Stimulated activated CD8-positive, alpha-beta memory T cell treated with anti-CD3 and anti-CD28 coated beads, Interleukin-4, amount 100 ng/mL, for 1 hour (primary cell): ENCODE data around the gene SLC45A3.
A peak's percentile ranks its signal among the peaks of the same experiment; 100 is the strongest.
"Not testable (repeated sequence)": the region's sequence is repeated elsewhere in the genome, so short reads cannot be mapped to it uniquely, and the experiment has no call there.

Experiments
- DNase-seq, 2 donors: peaks; one replicate each; pipeline ENCODE4 v3.0.0-alpha.2; 2020; ENCODE audit warnings: low read depth in 2 of 2, low spot score in 1 of 2

Gene SLC45A3, protein sequence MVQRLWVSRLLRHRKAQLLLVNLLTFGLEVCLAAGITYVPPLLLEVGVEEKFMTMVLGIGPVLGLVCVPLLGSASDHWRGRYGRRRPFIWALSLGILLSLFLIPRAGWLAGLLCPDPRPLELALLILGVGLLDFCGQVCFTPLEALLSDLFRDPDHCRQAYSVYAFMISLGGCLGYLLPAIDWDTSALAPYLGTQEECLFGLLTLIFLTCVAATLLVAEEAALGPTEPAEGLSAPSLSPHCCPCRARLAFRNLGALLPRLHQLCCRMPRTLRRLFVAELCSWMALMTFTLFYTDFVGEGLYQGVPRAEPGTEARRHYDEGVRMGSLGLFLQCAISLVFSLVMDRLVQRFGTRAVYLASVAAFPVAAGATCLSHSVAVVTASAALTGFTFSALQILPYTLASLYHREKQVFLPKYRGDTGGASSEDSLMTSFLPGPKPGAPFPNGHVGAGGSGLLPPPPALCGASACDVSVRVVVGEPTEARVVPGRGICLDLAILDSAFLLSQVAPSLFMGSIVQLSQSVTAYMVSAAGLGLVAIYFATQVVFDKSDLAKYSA

DNA sequence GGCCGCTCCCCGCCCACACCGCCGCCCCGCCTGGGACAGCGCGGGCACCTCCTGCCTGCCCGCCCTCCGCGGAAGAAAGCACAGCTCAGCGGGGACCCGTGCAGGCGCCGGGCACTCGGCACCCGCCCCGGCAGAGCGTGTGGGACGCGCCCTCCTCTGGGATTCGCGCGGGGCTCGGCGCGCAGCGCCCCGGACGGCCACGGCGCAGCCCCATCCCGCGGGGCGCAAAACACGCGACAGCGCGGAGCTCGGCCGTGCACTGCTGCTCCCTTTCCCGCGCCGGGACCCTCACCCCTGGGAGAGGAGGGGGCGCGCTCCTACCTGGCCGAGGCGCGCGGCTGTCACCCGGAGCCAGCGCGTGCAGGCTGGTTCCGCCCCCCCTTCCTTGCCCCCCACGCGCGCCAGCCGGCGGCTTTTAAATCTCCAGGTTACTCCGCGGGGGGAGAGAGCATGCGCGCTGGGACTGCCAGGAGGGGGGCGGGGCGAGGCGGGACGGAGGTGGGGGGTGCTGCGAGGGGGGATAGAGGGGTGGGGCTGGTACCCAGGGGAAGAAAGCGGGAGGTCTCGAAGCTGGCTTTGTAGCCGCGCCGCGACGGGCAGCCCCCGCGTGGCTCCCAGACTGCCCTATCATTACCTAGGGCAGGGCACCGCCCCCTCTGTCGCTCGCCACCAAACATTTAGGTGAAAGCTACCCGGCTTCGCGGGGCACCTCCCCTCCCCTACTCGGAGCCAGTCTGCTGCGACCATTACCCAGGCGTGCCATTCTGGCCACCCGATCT is at the start of gene SLC45A3:
SLC45A3 (minus strand) TSS at position 437 of the 779 bp plus-strand sequence. CDS start 15,853 bp downstream, outside the sequence.
- DNase-seq: peak; percentile 17 to 25

DNA sequence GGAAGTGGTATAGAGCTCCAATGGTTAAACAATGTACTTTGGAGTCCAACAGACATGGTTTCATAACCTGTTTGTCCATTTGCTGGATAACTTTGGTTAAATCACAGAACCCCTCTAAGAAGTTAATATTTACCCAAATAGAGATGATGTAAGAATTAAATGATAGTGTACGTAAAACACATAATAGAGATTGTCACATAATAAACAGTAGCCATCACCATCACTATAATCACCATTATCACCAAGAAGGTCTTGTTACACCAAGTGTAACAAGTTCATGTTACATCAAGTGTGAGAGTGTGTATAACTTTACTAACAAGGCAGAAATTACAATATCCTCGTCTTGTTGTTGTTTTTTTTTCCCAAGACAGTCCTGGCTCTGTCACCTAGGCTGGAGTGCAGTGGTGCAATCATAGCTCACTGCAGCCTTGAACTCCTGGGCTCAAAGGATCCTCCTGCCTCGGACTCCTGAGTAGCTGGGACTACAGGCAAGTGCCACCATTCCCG is 46.4 kb upstream of the SLC45A3 start:
- DNase-seq: no peak

DNA sequence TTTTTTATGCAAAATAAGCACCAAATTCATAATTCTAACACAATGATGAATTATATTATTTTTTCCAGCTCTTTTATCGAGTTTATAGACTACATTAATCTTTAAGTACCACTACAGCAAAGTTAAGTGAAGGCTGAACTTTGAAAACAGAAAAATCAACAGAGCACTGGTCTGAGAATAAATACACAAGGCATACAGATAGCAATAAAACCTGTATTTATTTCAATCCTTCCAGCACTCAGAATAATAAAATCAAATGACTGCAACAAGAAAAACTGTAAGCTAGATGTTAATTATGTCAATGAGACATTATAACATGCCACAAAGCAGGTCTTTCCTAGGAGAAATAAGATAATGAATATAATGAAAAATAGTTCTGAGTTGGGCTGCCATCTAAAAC is 45.2 kb upstream of the SLC45A3 start:
- DNase-seq: no peak

DNA sequence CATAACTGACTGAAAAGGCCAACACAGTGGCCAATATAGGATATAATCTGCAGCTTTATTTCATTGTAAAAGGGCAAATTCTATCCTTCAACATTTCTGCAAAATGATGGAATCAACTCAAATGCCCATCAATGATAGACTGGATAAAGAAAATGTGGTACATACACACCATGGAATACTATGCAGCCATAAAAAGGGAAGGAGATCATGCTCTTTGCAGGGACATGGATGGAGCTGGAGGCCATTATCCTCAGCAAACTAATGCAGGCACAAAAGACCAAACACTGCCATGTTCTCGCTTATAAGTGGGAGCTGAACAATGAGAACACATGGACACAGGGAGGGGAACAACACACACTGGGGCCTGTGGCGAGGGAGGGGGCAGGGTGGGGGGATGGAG is 40.4 kb upstream of the SLC45A3 start:
- DNase-seq: not testable (repeated sequence)

DNA sequence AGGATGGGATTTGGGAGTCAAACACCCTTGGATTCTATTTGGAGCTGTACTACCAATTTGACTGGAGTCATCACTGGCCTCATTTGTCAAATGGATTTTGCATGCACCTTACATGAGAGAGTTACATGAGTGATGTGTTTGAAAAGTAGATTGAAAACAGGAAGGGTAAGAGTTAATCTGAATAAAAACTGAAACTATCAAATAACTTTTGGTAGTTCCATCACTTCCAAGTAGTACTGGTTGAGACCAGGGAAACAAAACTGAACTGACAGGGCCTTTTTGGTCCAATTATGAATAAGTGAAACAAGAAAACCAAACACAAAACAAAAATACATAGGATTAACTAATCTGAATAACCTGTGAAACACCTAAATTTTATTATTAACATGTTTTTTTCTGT is 39.5 kb upstream of the SLC45A3 start:
- DNase-seq: no peak

DNA sequence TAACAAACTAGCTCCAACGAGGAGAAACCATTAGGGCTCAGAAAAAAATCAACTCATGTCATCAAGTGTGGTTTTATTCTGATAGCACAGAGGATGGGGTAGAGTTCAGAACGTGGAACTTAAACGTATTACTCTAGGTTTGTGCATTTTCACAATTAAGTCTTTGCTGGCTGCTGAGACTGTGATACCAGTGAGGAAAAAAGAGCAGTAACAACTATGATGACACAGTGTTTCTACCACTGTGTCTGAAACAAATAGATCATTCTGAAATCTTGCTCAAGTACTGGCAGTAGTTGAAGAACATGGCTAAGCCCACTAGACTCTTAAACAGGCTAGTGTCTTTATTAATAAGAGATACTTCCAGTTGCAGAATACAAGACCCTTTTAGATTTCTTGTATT is 38.7 kb upstream of the SLC45A3 start:
- DNase-seq: no peak

DNA sequence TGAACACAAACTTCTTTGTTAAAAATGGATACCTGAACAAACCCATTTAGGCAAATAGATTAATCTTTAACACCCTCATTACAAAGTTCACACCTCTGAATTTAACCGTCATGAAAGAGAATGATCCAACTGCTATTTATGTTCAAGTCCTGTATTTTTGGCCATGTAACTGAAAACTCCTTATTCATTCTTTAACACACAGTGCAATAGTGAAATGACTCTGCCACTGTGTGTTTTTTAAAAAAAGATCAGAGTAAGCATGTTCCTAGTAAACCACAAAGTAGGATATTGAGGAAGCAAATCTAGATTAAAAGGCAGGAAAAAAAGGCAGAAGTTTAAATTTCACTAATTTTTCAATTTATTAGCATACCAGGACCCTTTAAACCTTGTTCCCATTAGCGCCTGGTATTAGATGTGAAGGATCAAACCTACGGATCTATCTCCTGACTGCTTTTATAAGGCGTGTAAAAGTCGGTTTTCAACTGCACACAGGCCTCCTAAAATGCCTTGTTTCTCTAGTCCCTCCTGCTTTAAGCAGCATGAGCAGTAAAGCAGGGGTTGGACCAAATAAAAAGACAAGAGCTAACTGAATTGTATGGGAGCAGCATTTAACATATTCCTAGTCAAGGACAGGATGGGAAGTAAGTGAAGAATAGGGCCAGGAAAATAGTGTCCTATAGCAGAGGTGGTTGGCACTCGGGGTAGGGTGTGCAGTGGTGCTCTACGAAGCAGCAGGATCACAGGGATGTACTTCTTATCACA is 36.2 kb upstream of the SLC45A3 start:
- no peak for DNase-seq

DNA sequence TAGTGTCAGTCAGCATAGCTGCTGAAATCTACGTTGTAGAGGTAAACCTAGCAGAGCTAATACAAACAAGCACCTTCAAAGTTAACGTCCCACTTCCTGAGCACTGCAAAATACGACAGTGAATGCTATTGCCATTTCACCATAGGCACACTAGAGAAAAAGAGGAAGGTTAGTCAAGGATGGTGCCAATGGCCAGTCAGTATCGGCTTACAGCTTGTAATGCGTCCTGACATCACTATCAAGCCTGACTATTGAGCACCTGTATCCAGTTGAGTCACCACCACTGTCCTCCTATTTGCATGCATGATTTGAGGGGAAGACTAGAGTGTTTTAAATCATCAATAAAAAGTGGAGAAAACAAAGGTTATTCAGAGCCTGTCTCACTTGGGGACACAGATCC is 35.3 kb upstream of the SLC45A3 start:
- no peak for DNase-seq

DNA sequence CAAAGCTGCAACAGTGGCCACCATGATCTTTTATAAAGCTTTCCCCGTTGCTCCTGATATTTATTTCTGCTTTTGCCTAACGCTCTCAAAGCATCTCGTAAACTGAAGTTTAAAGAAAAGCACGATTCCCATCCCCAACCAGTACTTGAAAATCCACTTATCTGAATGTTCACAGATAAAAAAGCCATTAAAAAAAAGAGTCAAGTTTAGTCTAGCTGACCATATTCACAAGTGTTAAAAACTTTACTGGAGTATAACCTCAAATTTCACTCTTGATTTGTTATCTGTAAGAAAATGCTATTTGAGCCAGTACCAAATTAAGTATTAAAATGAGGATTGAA is 34.6 kb upstream of the SLC45A3 start:
- no peak for DNase-seq

DNA sequence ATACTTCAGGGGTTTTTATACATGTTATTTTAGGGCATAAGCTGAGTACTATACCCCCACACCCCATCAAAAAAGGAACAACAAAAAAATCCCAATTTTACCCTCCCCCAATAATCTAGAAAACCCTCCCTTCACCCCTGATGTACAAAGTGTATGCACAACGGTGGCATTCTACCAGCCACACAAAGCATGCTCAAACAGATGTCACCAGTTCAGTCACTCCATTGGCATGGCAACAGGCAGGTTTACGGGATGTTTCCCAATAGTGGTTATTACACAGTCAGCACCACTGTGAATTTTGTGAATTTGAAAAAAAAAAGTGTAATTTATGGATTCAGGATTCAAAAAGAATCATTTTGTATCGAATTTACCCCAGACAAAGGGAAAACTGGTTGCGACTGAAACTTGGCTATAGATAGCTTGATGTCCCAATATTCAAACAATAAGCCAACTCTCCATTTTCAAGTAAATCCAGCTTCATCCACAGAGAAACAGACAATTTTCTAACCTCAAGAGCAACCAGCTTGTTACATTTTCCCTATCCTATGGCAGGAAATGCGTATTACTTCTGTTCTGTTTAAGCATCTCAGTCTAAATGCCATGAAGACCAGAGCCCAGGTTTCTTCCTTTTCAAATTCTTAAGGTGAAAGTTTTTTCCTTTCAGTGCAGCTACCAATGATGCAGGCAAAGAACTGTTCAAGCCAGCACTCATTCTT is 34.0 kb upstream of the SLC45A3 start:
- no peak for DNase-seq

DNA sequence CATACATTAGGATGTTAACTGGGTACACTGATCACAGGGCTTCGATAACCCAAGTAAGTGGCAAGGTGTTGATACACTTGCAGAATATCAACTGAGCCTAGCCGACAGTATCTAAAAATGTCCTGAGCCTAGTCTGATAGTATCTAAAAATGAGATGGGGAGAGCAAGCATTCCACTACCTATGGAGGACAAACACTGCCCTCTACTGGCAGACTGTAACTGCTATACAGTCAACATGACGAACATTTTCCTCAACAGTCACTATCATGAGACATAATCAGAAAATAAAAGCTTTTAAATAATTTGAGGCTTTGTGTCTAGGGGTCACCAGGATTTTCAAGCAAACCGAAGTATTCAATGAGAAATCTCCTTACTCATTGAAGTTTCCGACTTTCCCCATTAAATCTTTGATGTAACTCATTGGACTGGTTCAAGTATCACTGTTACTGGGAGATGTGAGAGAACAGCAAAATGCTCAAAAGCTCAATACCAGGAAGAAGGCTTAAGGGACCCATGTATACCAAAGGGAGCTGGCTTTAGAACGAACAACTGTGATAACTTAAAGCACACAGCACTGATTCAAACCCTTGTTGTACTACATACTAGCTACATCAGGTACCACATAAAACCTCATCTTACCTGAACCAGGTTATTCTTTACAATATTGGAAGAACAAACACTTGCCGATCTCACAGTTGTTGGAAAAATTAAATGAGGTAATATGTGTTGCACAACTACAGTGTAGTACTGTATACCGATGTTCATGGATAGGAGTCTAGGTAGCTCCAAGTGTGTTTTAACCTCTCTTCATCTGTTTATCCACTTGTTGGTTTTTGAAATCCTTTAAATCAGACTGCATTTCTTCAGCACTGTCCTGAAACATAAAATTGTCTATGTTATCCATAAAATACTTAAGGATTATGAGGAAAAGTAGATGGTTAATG is 31.1 kb upstream of the SLC45A3 start:
- peak; percentile 25 to 26 for DNase-seq

DNA sequence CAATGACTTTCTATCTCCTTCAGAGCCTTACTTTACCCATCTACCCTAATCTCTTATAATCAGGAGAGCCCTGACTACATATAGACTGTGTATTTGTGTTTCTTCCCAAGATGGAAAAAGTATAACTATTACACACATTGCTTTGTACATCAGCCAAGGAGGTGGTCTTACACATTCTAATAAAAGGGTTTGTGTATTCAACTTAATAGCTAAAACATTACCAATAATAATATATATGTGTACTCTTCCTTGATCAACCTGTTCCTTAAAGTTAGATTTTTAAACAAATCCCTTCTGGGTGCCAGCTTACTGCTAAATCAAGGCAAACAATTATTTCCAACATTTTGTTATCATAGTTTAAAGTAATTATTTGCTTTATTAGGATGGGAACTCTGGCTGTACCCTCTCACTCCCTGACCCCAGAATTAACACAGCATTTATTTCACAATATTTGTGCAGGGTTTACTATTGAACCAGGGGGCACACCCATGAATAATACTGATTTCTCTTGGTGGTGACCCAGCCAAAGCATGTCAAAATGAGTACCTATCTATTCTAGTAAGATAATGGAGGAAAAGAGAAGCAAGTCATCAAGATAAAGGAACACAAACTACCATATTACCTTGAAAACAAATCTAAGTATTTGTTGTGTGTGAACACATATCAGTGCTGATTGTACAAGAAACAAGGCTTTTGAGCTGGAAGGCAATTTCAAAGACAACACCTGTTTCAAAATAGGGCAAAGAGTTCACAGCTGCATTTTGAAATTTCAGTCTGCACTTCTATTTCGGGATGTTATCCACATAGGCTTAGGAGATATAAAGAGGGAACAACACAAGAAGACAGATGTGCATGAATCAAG is 30.1 kb upstream of the SLC45A3 start:
- DNase-seq: no peak

DNA sequence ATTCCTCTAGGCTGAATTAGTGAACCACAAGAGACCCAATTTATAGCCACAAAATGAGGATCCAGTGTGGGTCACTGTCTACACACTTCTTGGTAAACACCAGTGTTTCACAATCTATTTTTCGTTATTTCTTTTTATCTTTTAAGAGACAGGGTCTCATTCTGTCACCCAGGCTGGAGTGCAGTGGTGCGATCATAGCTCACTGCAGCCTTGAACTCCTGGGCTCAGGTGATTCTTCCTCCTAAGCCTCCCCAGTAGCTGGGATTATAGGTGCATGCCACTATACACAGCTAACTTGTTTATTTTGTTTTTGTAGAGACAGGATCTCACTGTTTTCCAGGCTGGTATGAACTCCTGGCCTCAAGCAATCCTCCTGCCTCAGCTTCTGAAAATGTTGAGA is 29.3 kb upstream of the SLC45A3 start:
- no peak for DNase-seq

DNA sequence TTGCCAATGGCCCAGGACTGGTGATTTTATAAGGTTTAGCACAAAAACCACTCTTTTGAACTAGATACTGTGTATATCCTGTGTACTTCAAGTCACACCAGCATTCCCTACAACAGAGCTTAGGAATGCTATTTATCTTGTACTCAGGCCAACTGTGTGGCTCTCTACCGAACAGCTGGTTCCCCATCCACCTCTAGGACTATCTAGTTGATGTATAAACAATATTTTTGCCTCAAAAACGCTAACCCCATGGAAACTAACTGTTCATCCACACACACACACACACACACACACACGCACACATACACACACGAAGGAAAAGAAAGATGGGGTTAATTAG is 28.7 kb upstream of the SLC45A3 start:
- no peak for DNase-seq

DNA sequence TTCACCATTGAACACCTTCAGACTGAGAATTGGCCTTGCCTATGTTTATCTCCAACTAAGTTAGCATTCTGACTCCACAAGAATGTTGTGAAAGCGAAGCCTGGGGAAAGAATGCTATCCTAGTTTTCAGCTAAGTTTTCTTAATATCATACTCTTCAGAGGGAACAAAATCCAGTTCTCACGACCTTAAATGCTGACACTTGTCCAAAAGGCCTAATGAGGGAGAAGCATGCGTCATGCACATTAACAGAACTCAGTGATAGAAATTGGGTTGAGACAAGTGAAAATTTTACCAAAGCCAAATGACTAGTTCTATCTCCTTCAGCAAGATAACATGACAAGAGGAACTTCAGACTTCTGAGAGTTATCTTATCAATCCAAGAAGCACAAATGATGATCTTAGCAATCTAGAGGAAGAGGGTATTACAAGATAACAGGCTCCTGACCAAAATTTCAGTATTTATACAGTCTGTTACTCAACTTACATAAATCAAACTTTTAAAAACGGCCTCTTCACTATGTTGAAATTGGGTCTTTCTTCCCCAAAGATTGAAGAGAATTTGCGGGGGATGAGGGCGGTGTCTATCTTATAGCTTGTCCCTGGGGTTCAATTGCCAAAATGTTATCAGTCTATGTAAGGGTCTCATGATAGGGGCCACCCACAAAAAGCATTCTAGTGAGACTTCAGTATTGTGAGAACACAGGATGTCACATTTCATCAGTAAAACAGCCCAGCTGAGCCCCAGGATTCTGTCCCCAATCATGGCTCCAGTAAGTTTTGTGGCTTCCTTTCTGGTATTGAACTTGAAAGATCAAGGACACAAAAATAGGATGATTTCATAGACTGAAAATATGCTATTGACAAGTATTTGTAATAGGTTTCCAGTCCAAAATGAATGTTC is 26.5 kb upstream of the SLC45A3 start:
- no peak for DNase-seq

DNA sequence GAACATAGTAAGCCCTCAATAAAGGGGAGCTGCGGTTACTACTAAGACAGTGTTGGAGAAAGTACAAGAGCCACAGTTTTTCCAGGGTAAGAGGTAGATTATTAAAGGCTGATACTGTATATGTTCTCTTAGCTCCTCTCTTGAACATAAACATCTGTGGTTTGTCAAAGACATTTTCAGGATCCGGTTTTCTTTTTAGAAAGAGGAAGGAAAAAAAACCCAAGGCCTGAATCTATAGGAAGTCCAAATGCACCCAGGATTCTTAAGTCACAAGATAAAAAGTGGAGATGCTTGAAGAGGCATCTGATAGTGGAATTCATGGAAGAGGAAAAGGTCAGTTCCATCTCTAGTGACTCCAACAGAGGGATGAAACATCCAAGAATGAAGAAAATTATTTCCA is 24.6 kb upstream of the SLC45A3 start:
- DNase-seq: no peak

DNA sequence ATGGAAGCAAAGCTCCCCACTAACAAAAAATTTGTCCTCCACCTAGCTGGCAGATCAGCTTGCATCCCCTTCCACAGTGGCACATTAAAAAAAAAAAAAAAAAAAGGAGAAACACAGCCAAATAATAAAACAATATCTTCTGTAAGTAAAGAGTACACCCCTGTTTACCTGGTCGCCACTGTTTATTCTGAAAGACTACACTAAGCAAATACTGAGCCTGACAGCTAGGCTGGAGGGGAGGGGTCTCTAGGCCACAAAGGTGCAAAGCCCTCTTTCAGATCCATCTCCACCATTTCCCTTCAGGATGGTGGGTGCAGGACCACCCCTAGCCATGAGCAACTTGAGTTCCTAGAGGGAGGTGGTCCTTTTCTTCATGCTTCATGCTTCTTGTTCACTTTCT is 22.8 kb upstream of the SLC45A3 start:
- no peak for DNase-seq

DNA sequence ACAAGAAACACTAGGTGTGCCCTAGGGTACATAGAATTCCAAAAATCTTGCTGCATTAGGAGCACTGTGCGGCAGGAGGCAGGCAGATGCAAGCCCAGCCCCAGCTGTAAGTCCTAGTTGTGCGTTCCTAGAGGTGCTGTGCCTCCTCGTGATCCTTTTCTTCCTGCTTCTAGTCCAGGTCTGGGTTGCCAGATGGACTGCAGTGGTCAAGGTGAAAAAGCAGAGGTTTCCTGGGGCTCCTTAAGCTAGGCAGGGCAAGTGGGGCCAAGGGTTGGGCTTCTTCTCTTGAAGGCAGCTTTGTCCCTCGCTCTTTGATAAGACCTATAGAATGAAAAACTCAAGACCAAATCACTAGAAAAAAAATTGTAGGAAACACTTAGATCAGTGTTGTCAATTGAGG is 21.6 kb upstream of the SLC45A3 start:
- DNase-seq: no peak
